Osteocyte (in vitro differentiated cells): ENCODE data around the gene RRP1. TPM values are rescaled to one million over a fixed set of nuclear protein-coding genes. Genes with fewer than 3 reads are reported as not detected.

Experiments
- DNase-seq: peaks from one replicate; pipeline ENCODE4 v3.0.0; 2021; ENCODE audit warnings: mixed read lengths; ENCODE audit not compliant: unreplicated experiment; ENCODE audit errors: extremely low spot score
- H3K27ac Mint-ChIP-seq: one replicate; pipeline ENCODE4 v1.8.0; 2021; ENCODE audit warnings: mild to moderate bottlenecking, mixed read lengths; ENCODE audit not compliant: unreplicated experiment
- H3K27me3 Mint-ChIP-seq: one replicate; pipeline ENCODE4 v1.8.0; 2021; ENCODE audit warnings: mixed read lengths; ENCODE audit not compliant: unreplicated experiment
- H3K36me3 Mint-ChIP-seq: one replicate; pipeline ENCODE4 v1.8.0; 2021; ENCODE audit warnings: mixed read lengths; ENCODE audit not compliant: unreplicated experiment
- H3K4me1 Mint-ChIP-seq: one replicate; pipeline ENCODE4 v1.8.0; 2021; ENCODE audit warnings: mixed read lengths; ENCODE audit not compliant: unreplicated experiment
- H3K4me3 Mint-ChIP-seq: one replicate; pipeline ENCODE4 v1.8.0; 2021; ENCODE audit warnings: mild to moderate bottlenecking, moderate library complexity, mixed read lengths; ENCODE audit not compliant: unreplicated experiment
- H3K9me3 Mint-ChIP-seq: one replicate; pipeline ENCODE4 v1.8.0; 2021; ENCODE audit warnings: mixed read lengths; ENCODE audit not compliant: unreplicated experiment
- CTCF ChIP-seq: fragments of 200-600 bp; sonication (generic); IDR thresholded peaks from 2 replicates; pipeline ENCODE4 v1.5.0; 2021; ENCODE audit warnings: antibody characterized with exemption, mild to moderate bottlenecking, moderate library complexity
- total RNA-seq: library from RNA; stranded (reverse); gene quantifications from 2 replicates; pipeline ENCODE4 v1.2.1, GENCODE V29; 2021

The RRP1 gene
- total RNA-seq, 1 donor from 2014 or later: 22.8 TPM

- Mint-ChIP-seq H3K9me3 (no peaks in the 10 kb centered on the region), H3K36me3 (no peaks in the 10 kb centered on the region), H3K4me1 (peaks cover 6% of the 10 kb centered on the region), H3K4me3 (no peak overlapping the region), H3K27ac (no peak overlapping the region), H3K27me3 (no peaks in the 10 kb centered on the region)
- TF ChIP-seq CTCF: no peak
- DNase-seq: no peak
Observed at GRCh38 chr21:43825242-43825935, 36.0 kb downstream of the RRP1 start.

DNA sequence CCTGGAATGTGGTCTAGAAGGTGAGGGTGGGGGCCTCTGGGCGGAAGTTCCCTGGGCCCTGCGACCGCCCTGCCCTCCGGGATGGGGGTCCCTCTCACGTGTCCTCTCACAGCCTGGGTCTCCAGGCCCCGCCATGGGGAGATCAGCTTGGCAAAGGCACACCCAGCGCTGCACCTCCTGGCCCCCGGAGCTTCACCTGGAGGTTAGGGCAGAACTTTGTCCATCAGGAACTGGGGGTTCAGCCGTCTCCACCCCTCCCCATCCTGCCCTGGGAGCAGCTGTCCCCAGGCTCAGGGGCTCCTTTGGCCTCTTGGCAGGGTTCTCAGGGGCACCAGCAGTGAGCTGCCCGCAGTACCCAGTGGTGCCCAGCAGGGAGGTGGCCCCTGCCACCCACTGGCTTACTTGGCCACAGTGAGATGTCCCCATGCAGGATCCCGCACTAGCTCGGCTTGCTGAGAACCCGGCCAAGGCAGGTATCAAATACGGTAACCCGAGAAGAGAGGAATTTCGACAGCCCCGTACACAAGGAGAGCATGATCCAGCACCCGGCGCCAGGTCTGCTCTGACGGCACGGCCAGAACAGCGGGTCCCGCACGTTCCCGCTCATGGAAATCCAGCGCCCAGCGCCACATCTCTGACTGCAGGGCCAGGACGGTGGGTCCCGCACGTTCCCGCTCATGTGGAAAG is 36.7 kb downstream of the RRP1 start:
- H3K27ac Mint-ChIP-seq: no peak overlapping the region
- peaks cover 6% of the 10 kb centered on the region for H3K4me1 Mint-ChIP-seq
- no peak overlapping the region for H3K4me3 Mint-ChIP-seq
- no peak for DNase-seq
- TF ChIP-seq CTCF: peak; percentile 23
- no peaks in the 10 kb centered on the region for H3K9me3 Mint-ChIP-seq
- H3K36me3 Mint-ChIP-seq: no peaks in the 10 kb centered on the region
- H3K27me3 Mint-ChIP-seq: no peaks in the 10 kb centered on the region

DNA sequence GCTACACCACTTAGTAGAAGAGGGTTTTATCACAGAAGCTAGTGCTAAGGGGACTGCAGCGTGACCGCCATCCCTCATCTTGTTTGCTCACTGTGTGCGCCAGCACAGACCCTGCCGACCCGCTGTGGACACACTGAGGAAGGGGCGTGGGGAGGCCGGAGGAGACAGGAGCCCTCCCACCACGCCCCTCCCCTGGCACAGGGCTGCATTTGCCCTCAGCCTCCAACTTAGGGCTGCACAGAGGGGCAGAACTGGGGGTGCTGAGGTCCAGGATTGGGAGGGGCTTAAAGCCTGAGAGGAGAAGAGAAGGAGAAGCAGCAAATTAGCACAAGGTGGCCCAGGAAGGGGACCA is 37.2 kb downstream of the RRP1 start:
- no peak for TF ChIP-seq CTCF
- H3K27ac Mint-ChIP-seq: no peak overlapping the region
- no peak for DNase-seq
- H3K27me3 Mint-ChIP-seq: no peaks in the 10 kb centered on the region
- H3K4me1 Mint-ChIP-seq: peaks cover 6% of the 10 kb centered on the region
- no peaks in the 10 kb centered on the region for H3K36me3 Mint-ChIP-seq
- no peaks in the 10 kb centered on the region for H3K9me3 Mint-ChIP-seq
- H3K4me3 Mint-ChIP-seq: no peak overlapping the region

DNA sequence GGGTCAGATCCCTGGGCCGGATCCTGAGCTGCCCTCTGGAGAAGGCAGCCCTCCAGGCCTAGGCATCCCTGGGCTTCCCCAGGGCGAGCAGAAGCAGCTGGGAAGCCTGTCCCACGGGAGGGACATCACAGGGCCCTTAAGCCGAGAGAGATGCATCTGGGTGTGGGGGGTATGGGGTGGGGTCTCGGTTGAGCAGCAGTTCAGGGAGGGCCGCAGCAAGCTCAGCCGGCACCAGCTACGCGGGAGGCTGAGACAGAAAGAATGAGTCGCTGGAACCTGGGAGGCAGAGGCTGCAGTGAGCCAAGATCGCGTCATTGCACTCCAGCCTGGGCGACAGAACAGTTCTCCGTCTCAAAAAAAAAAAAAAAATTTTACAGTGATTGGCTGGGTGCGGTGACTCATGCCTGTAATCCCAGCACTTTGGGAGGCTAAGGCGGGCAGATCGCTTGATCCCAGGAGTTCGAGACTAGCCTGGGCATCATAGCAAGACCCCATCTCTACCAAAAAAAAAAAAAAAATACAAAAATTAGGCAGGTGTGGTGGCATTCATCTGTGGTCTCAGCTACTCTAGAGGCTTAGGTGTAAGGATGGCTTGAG is 37.7 kb downstream of the RRP1 start:
- DNase-seq: no peak
- H3K4me3 Mint-ChIP-seq: no peak overlapping the region
- H3K27me3 Mint-ChIP-seq: no peaks in the 10 kb centered on the region
- TF ChIP-seq CTCF: no peak
- H3K4me1 Mint-ChIP-seq: peaks cover 6% of the 10 kb centered on the region
- no peaks in the 10 kb centered on the region for H3K9me3 Mint-ChIP-seq
- H3K27ac Mint-ChIP-seq: no peak overlapping the region
- H3K36me3 Mint-ChIP-seq: no peaks in the 10 kb centered on the region

DNA sequence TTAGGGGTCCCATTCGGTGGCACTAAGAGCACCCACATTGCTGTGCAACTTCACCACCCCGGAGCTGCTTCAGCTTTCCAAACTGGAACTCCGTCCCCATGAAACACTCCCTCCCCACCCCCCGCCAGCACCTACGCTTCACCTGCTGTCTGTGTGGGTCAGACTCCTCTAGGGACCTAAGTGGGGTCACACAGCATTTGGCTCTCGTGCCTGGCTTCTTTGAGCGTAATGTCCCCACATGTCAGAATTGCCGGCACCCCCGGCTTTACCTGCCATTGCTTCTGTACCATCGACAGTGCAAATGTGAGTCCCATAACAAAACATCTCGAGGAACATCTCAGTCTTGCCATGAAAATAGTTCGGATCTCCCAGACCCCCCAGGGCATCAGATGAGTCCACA is 39.8 kb downstream of the RRP1 start:
- Mint-ChIP-seq H3K27me3 (peaks cover 2% of the 10 kb centered on the region), H3K4me3 (no peak overlapping the region), H3K9me3 (no peaks in the 10 kb centered on the region), H3K36me3 (no peaks in the 10 kb centered on the region), H3K27ac (no peak overlapping the region), H3K4me1 (peaks cover 6% of the 10 kb centered on the region)
- DNase-seq: no peak
- TF ChIP-seq CTCF: no peak
